ENCODE results near the gene ADRA2B. TPM values are rescaled to one million over a fixed set of nuclear protein-coding genes. Genes with fewer than 3 reads are reported as not detected.

Gene ADRA2B
- total RNA-seq, 2 donors from 2014 or later: 4.1 to 7.1 TPM

GRCh38 chr2:96140941-96141623 lies 24.7 kb upstream of the ADRA2B start:
- intact Hi-C loops (cut with DNase I): no loop called here

GRCh38 chr2:96139181-96139758 lies 22.9 kb upstream of the ADRA2B start:
- intact Hi-C loops (cut with DNase I): no loop called here
- no peak for DNase-seq (ENCODE audit: low spot score)

More at GRCh38 chr2:96140941-96141623, 24.7 kb upstream of the ADRA2B start:
- no peak for DNase-seq (ENCODE audit: low spot score)

GRCh38 chr2:96138179-96139145 lies 22.1 kb upstream of the ADRA2B start, which contains the start of gene ASTL:
Gene ASTL, minus strand, starts transcription at chr2:96138502. Its CDS starts 66 bp downstream, at chr2:96138436.
- intact Hi-C loops (cut with DNase I): no loop called here
- no peak for DNase-seq (ENCODE audit: low spot score)

GRCh38 chr2:96137321-96138178 lies 21.2 kb upstream of the ADRA2B start:
- DNase-seq (ENCODE audit: low spot score): no peak
- intact Hi-C loops (cut with DNase I): no loop called here

- intact Hi-C loops (cut with DNase I): no loop called here
- no peak for DNase-seq (ENCODE audit: low spot score)
Observed at GRCh38 chr2:96136129-96136720, 19.9 kb upstream of the ADRA2B start.

- DNase-seq (ENCODE audit: low spot score): no peak
- intact Hi-C loops (cut with DNase I): no loop called here
Observed at GRCh38 chr2:96135621-96136020, 19.2 kb upstream of the ADRA2B start.

GRCh38 chr2:96135171-96135570 lies 18.8 kb upstream of the ADRA2B start:
- intact Hi-C loops (cut with DNase I): no loop called here
- no peak for DNase-seq (ENCODE audit: low spot score)

- no peak for DNase-seq (ENCODE audit: low spot score)
- intact Hi-C loops (cut with DNase I): no loop called here
Observed at GRCh38 chr2:96134421-96134820, 18.1 kb upstream of the ADRA2B start.

GRCh38 chr2:96131813-96132745 lies 15.7 kb upstream of the ADRA2B start:
- intact Hi-C loops (cut with DNase I): no loop called here
- no peak for DNase-seq (ENCODE audit: low spot score)

- no peak for DNase-seq (ENCODE audit: low spot score)
- intact Hi-C loops (cut with DNase I): no loop called here
Observed at GRCh38 chr2:96131152-96131812, 14.9 kb upstream of the ADRA2B start.

- intact Hi-C loops (cut with DNase I): no loop called here
- no peak for DNase-seq (ENCODE audit: low spot score)
Observed at GRCh38 chr2:96130483-96130882, 14.1 kb upstream of the ADRA2B start.

GRCh38 chr2:96129528-96130120 lies 13.3 kb upstream of the ADRA2B start:
- no peak for DNase-seq (ENCODE audit: low spot score)
- intact Hi-C loops (cut with DNase I): no loop called here

GRCh38 chr2:96128456-96128855 lies 12.1 kb upstream of the ADRA2B start:
- no peak for DNase-seq (ENCODE audit: low spot score)

GRCh38 chr2:96124406-96125265 lies 8.3 kb upstream of the ADRA2B start:
- DNase-seq (ENCODE audit: low spot score): no peak
- intact Hi-C loops (cut with DNase I): no loop called here

More at GRCh38 chr2:96128456-96128855, 12.1 kb upstream of the ADRA2B start:
- intact Hi-C loops (cut with DNase I): no loop called here

GRCh38 chr2:96123936-96124335 lies 7.6 kb upstream of the ADRA2B start:
- no peak for DNase-seq (ENCODE audit: low spot score)
- intact Hi-C loops (cut with DNase I): no loop called here

- intact Hi-C loops (cut with DNase I): no loop called here
- no peak for DNase-seq (ENCODE audit: low spot score)
Observed at GRCh38 chr2:96123290-96123689, 6.9 kb upstream of the ADRA2B start.
